ENCODE measurements around the gene COPS4.
A peak's percentile ranks its signal among the peaks of the same experiment; 100 is the strongest.

Gene COPS4

GRCh38 chr4:83009529-83009928, 25.5 kb upstream of the COPS4 start:
- H3K4me3 ChIP-seq (ENCODE audit: low read depth, low read length), result peak overlapping the region; percentile 79
- TF ChIP-seq CTCF (IDR thresholded peaks at IDR 0.05; ENCODE audit: borderline replicate concordance, insufficient read depth, low read depth, low read length), result no peak

GRCh38 chr4:83010111-83010521, 24.9 kb upstream of the COPS4 start:
- no peak for TF ChIP-seq CTCF (IDR thresholded peaks at IDR 0.05; ENCODE audit: borderline replicate concordance, insufficient read depth, low read depth, low read length)
- peak overlapping the region; percentile 79 for H3K4me3 ChIP-seq (ENCODE audit: low read depth, low read length)

- no peak for TF ChIP-seq CTCF (IDR thresholded peaks at IDR 0.05; ENCODE audit: borderline replicate concordance, insufficient read depth, low read depth, low read length)
- H3K4me3 ChIP-seq (ENCODE audit: low read depth, low read length), result peak within 1 kb of the TSS; percentile 94
These were observed 24.3 kb upstream of the COPS4 start, which contains the start of gene LIN54 for GRCh38 chr4:83010522-83011318. LIN54 (minus strand) TSS chr4:83010823; CDS start chr4:82984844, 25,979 bp downstream.

GRCh38 chr4:83011689-83012199, 23.2 kb upstream of the COPS4 start:
- TF ChIP-seq CTCF (IDR thresholded peaks at IDR 0.05; ENCODE audit: borderline replicate concordance, insufficient read depth, low read depth, low read length), result no peak
- peak overlapping the region; percentile 94 for H3K4me3 ChIP-seq (ENCODE audit: low read depth, low read length)

GRCh38 chr4:83012200-83012686, 22.7 kb upstream of the COPS4 start:
- TF ChIP-seq CTCF (IDR thresholded peaks at IDR 0.05; ENCODE audit: borderline replicate concordance, insufficient read depth, low read depth, low read length), result no peak

GRCh38 chr4:83012687-83013419, 22.1 kb upstream of the COPS4 start:
- peak overlapping the region; percentile 94 for H3K4me3 ChIP-seq (ENCODE audit: low read depth, low read length)
- peak; percentile 58; the same call in 1 of the 2 replicates for TF ChIP-seq CTCF (IDR thresholded peaks at IDR 0.05; ENCODE audit: borderline replicate concordance, insufficient read depth, low read depth, low read length)

More at GRCh38 chr4:83012200-83012686, 22.7 kb upstream of the COPS4 start:
- peak overlapping the region; percentile 94 for H3K4me3 ChIP-seq (ENCODE audit: low read depth, low read length)

Data from GM12875 (cell line).